Activated naive CD4-positive, alpha-beta T cell treated with anti-CD3 and anti-CD28 coated beads, Interleukin-2, amount 50 U/mL, for 24 hours (primary cell): ENCODE data around the gene NIF3L1.
"Not testable (repeated sequence)": the region's sequence is repeated elsewhere in the genome, so short reads cannot be mapped to it uniquely, and the experiment has no call there.

Experiments used
- H3K27ac Mint-ChIP-seq: one replicate; pipeline ENCODE4 v1.8.0; 2021; ENCODE audit warnings: mild to moderate bottlenecking, mixed read lengths
- H3K27me3 Mint-ChIP-seq: one replicate; pipeline ENCODE4 v1.8.0; 2021; ENCODE audit warnings: mixed read lengths
- H3K36me3 Mint-ChIP-seq: one replicate; pipeline ENCODE4 v1.8.0; 2021; ENCODE audit warnings: mixed read lengths
- H3K4me1 Mint-ChIP-seq: one replicate; pipeline ENCODE4 v1.8.0; 2021; ENCODE audit warnings: mixed read lengths
- H3K4me3 Mint-ChIP-seq: one replicate; pipeline ENCODE4 v1.8.0; 2021; ENCODE audit warnings: mild to moderate bottlenecking, mixed read lengths
- H3K9me3 Mint-ChIP-seq: one replicate; pipeline ENCODE4 v1.8.0; 2021; ENCODE audit warnings: mixed read lengths

NIF3L1 gene

GRCh38 chr2:200862532-200863000 is 26.6 kb upstream of the NIF3L1 start:
- Mint-ChIP-seq H3K4me3 (peak overlapping the region; percentile 99), H3K9me3 (no peaks in the 10 kb centered on the region), H3K27me3 (no peaks in the 10 kb centered on the region), H3K27ac (peak overlapping the region; percentile 99), H3K36me3 (peaks cover 33% of the 10 kb centered on the region), H3K4me1 (peaks cover 52% of the 10 kb centered on the region)

GRCh38 chr2:200863782-200864175 is 25.4 kb upstream of the NIF3L1 start:
- peak overlapping the region; percentile 99 for H3K4me3 Mint-ChIP-seq
- H3K9me3 Mint-ChIP-seq, result no peaks in the 10 kb centered on the region
- H3K27me3 Mint-ChIP-seq, result no peaks in the 10 kb centered on the region
- peaks cover 26% of the 10 kb centered on the region for H3K36me3 Mint-ChIP-seq
- H3K27ac Mint-ChIP-seq, result peak overlapping the region; percentile 99
- H3K4me1 Mint-ChIP-seq, result peaks cover 39% of the 10 kb centered on the region

GRCh38 chr2:200864176-200865034 is 24.8 kb upstream of the NIF3L1 start, which contains the start of gene CLK1:
Gene CLK1 (minus strand): TSS chr2:200864658. CDS start chr2:200861862, 2,796 bp downstream.
- Mint-ChIP-seq H3K4me1 (peaks cover 33% of the 10 kb centered on the region), H3K9me3 (no peaks in the 10 kb centered on the region), H3K27ac (peak within 1 kb of the TSS; percentile 99), H3K4me3 (peak within 1 kb of the TSS; percentile 99), H3K36me3 (peaks cover 24% of the 10 kb centered on the region), H3K27me3 (no peaks in the 10 kb centered on the region)

DNA sequence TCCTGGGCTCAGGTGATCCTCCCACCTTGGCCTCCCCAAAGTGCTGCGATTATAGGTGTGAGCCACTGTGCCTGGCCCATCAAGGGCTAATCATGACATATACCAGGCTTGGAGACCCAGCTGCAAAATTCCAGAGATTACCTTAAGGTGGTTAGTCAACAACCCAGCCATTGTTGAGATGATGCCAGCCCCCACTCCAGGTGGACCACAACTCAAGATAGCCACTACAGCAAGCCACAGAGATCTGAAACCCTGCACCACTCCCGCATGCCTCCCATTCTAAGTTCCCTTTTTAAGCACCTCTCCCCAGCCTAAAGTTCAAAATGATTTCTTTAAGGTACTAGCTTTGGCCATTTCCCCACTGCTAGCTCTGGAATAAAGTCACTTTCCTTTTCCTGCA is 20.2 kb upstream of the NIF3L1 start:
- H3K27me3 Mint-ChIP-seq, result no peaks in the 10 kb centered on the region
- H3K4me1 Mint-ChIP-seq, result peaks cover 8% of the 10 kb centered on the region
- H3K4me3 Mint-ChIP-seq, result no peak overlapping the region
- H3K9me3 Mint-ChIP-seq, result no peaks in the 10 kb centered on the region
- no peak overlapping the region for H3K27ac Mint-ChIP-seq
- H3K36me3 Mint-ChIP-seq, result peaks cover 2% of the 10 kb centered on the region

GRCh38 chr2:200871151-200871550 is 18.0 kb upstream of the NIF3L1 start:
- Mint-ChIP-seq H3K27me3 (no peaks in the 10 kb centered on the region), H3K4me1 (no peaks in the 10 kb centered on the region), H3K9me3 (no peaks in the 10 kb centered on the region), H3K27ac (no peak overlapping the region), H3K4me3 (no peak overlapping the region), H3K36me3 (peaks cover 8% of the 10 kb centered on the region)

GRCh38 chr2:200873560-200873959 is 15.6 kb upstream of the NIF3L1 start:
- Mint-ChIP-seq H3K36me3 (peaks cover 13% of the 10 kb centered on the region), H3K4me3 (no peak overlapping the region), H3K27ac (no peak overlapping the region), H3K27me3 (no peaks in the 10 kb centered on the region), H3K9me3 (no peaks in the 10 kb centered on the region), H3K4me1 (peaks cover 1% of the 10 kb centered on the region)

- no peaks in the 10 kb centered on the region for H3K27me3 Mint-ChIP-seq
- peaks cover 5% of the 10 kb centered on the region for H3K4me1 Mint-ChIP-seq
- peaks cover 16% of the 10 kb centered on the region for H3K36me3 Mint-ChIP-seq
- H3K4me3 Mint-ChIP-seq, result no peak overlapping the region
- no peaks in the 10 kb centered on the region for H3K9me3 Mint-ChIP-seq
- H3K27ac Mint-ChIP-seq, result no peak overlapping the region
Observed at GRCh38 chr2:200877443-200877842, 11.7 kb upstream of the NIF3L1 start.

GRCh38 chr2:200878289-200878880 is 10.8 kb upstream of the NIF3L1 start:
- no peaks in the 10 kb centered on the region for H3K27me3 Mint-ChIP-seq
- no peaks in the 10 kb centered on the region for H3K9me3 Mint-ChIP-seq
- peaks cover 9% of the 10 kb centered on the region for H3K4me1 Mint-ChIP-seq
- H3K36me3 Mint-ChIP-seq, result peaks cover 19% of the 10 kb centered on the region
- H3K4me3 Mint-ChIP-seq, result no peak overlapping the region
- no peak overlapping the region for H3K27ac Mint-ChIP-seq

DNA sequence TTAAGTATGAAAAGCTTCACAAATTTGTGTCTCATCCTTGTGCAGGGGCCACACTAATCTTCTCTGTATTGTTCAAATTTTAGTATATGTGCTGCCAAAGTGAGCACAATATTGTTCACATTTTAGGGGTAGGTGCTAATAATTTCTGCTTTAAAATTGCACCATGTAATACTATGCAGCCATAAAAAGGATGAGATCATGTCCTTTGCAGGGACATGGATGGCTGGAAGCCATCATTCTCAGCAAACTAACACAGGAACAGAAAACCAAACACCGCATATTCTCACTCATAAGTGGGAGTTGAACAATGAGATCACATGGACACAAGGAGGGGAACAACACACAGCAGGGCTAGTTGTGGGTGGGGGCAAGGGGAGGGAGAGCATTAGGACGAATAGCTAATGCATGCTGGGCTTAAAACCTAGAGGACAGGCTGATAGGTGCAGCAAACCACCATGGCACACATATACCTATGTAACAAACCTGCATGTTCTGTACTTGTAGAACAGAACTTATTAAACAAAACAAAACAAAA is 7.4 kb upstream of the NIF3L1 start:
- Mint-ChIP-seq H3K4me1 (peaks cover 16% of the 10 kb centered on the region), H3K36me3 (peaks cover 13% of the 10 kb centered on the region)
- H3K27me3 Mint-ChIP-seq, H3K27ac Mint-ChIP-seq, H3K4me3 Mint-ChIP-seq, H3K9me3 Mint-ChIP-seq: not testable (repeated sequence)

DNA sequence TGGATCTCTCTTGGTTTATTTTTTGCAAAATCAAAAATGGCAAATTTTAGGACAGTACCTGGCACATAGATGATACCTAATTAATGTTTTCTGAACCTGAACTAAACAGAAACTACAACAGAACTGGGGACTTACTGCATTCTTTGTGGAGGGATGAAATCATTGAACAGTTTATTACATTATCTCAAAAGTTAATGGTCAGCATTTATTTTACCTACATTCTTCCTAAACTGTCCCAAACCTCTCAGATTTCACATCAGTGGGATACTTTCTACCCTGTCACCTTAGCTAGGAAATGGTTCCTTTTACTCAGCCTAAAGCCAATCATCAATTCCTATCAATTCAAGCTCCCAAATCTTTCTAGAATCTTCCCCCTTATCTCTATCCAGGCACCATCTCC is 10.3 kb downstream of the NIF3L1 start:
- Mint-ChIP-seq H3K9me3 (no peaks in the 10 kb centered on the region), H3K27ac (peak overlapping the region; percentile 44), H3K27me3 (no peaks in the 10 kb centered on the region), H3K36me3 (peaks cover 11% of the 10 kb centered on the region), H3K4me1 (peaks cover 9% of the 10 kb centered on the region), H3K4me3 (no peak overlapping the region)

- Mint-ChIP-seq H3K36me3 (peaks cover 7% of the 10 kb centered on the region), H3K4me1 (peaks cover 9% of the 10 kb centered on the region), H3K27ac (peak overlapping the region; percentile 36), H3K4me3 (no peak overlapping the region), H3K9me3 (no peaks in the 10 kb centered on the region), H3K27me3 (no peaks in the 10 kb centered on the region)
Observed at GRCh38 chr2:200901459-200902072, 12.4 kb downstream of the NIF3L1 start.

DNA sequence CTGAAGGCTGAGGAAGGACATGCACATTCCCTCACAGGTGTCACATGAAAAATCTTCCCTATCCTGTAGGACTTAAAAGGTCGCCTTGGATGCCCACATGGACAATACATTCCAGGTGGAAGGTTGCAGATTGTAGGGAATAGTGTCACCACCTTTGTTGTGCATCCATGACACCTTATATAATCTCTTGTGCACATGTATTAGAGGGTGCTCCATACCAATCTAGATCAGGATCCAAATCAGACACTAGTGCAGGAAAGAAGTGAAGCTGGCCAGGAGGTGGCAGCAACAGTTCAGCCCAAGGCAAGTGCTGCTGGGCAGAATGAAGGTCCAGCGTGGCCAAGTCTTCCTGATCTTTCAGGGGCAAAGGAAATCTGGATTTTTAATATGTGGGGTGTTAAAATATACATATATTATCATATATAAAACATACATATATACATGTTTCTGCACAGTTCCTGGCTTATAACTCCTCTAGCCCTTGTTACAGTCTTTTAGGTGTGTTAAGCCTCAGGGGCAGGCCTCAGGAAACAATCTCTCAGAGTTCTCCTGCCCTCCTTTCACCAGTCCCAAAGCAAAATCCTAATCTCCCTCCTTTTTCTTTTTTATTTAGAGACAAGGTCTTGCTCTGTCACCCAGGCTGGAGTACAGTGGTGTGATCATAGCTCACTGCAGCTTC is 16.6 kb downstream of the NIF3L1 start:
- Mint-ChIP-seq H3K36me3 (no peaks in the 10 kb centered on the region), H3K4me1 (peaks cover 9% of the 10 kb centered on the region), H3K9me3 (no peaks in the 10 kb centered on the region), H3K27ac (no peak overlapping the region), H3K27me3 (no peaks in the 10 kb centered on the region), H3K4me3 (no peak overlapping the region)

DNA sequence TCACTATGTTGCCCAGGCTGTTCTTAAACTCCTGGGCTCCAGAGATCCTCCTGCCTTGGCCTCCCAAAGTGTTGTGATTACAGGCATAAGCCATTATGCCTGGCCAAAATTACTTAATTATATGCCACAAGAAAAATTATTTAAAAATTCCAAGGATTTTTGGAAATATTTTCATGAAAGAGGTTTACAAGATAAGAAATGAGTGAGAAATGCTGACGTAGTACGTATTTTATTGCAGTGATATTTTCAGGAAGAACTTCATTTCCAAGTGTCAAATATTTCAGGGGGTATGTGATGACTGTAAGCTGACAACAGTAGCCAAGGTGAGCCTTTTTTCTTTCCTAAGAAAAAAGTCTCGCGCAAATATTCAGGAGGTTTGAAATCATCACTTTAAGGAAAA is 20.8 kb downstream of the NIF3L1 start:
- H3K27me3 Mint-ChIP-seq, result no peaks in the 10 kb centered on the region
- no peak overlapping the region for H3K27ac Mint-ChIP-seq
- no peaks in the 10 kb centered on the region for H3K4me1 Mint-ChIP-seq
- peaks cover 5% of the 10 kb centered on the region for H3K36me3 Mint-ChIP-seq
- H3K4me3 Mint-ChIP-seq, result no peak overlapping the region
- H3K9me3 Mint-ChIP-seq, result no peaks in the 10 kb centered on the region

GRCh38 chr2:200913654-200914053 is 24.5 kb downstream of the NIF3L1 start:
- Mint-ChIP-seq H3K27ac (peak overlapping the region; percentile 66), H3K4me1 (no peaks in the 10 kb centered on the region), H3K4me3 (no peak overlapping the region), H3K36me3 (peaks cover 5% of the 10 kb centered on the region), H3K27me3 (no peaks in the 10 kb centered on the region), H3K9me3 (no peaks in the 10 kb centered on the region)

- Mint-ChIP-seq H3K27ac (no peak overlapping the region), H3K9me3 (no peaks in the 10 kb centered on the region), H3K27me3 (no peaks in the 10 kb centered on the region), H3K4me1 (no peaks in the 10 kb centered on the region), H3K4me3 (no peak overlapping the region), H3K36me3 (peaks cover 7% of the 10 kb centered on the region)
Observed at GRCh38 chr2:200922439-200922838, 33.3 kb downstream of the NIF3L1 start.
